Measurements from ENCODE around the gene PRSS12.

DNA sequence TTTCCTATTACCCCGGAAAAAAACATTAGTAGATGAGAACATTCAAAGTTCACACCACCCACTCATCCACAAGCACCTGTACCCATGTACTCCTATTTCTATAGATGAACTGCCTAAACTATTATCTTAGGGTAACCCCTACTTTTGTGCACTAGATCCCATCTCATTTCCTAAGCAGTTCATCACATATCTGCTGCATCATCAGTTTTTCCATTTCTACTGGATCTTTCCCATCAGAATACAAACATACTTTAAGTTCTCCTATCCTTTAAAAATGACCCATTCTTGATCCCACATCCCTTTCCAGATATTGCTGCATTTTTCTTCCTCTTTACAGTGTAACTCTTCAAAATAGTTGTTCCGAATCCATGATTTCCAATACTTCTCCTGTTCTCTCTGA, 81.0 kb downstream of the PRSS12 start:
- no peak for TF ChIP-seq ZNF274 (IDR thresholded peaks at IDR 0.05; ENCODE audit: low read depth, low read length)
- TF ChIP-seq YY1 (IDR thresholded peaks at IDR 0.05; ENCODE audit: insufficient read depth, insufficient read length), result no peak
- no peak for TF ChIP-seq SUZ12 (IDR thresholded peaks at IDR 0.05; ENCODE audit: extremely low read depth, insufficient read depth, insufficient read length)
